Testis (tissue), 3 donors: ENCODE measurements around the gene BTBD6. TPM values are rescaled to one million over a fixed set of nuclear protein-coding genes. Genes with fewer than 3 reads are reported as not detected.

Experiments used
- DNase-seq: peaks from one replicate; pipeline ENCODE4 v3.0.0-alpha.2; 2019
- H3K27ac ChIP-seq, 2 donors: fragments of 200-600 bp; sonication (generic); one replicate each; pipeline ENCODE4 v1.5.1; 2019
- H3K27me3 ChIP-seq: fragments of 200-600 bp; sonication (generic); one replicate; pipeline ENCODE4 v1.5.1; 2019
- H3K36me3 ChIP-seq: fragments of 200-600 bp; sonication (generic); one replicate; pipeline ENCODE4 v1.5.1; 2017; ENCODE audit warnings: low read depth; ENCODE audit errors: missing control alignments
- H3K4me1 ChIP-seq: fragments of 200-600 bp; sonication (generic); one replicate; pipeline ENCODE4 v1.5.1; 2019
- H3K4me3 ChIP-seq, 2 donors: fragments of 200-600 bp; sonication (generic); one replicate each; pipeline ENCODE4 v1.5.1; 2017 to 2019
- H3K9me3 ChIP-seq: fragments of 200-600 bp; sonication (generic); one replicate; pipeline ENCODE4 v1.5.1; 2017
- POLR2A ChIP-seq: fragments of 450-650 bp; IDR thresholded peaks from one replicate; pipeline ENCODE4 v1.6.1; 2017; ENCODE audit warnings: antibody characterized with exemption, mild to moderate bottlenecking, moderate library complexity
- WGBS, 2 donors: methylation state at CpG; one replicate each; pipeline ENCODE4 v1.1.5; 2018; 5-methylcytosine and 5-hydroxymethylcytosine counted together
- intact Hi-C: fragments of 100-400 bp; cut with DNase I; formaldehyde crosslinking; loops from one replicate; pipeline ENCODE4 v1.15.1; 2023; ENCODE audit warnings: low total_unique reads
- polyA plus RNA-seq: library from polyadenylated mRNA; stranded (reverse); fragments of 350-450 nt; fragmentation: Illumina TruSeq; extraction: RNeasy Lipid Tissue Mini Kit (QIAGEN cat#74804); gene quantifications from one replicate; pipeline ENCODE4 v1.2.3, GENCODE V29; 2014; ENCODE audit warnings: low read depth, low replicate concordance; ENCODE audit not compliant: insufficient read depth
- total RNA-seq, 2 donors: library from RNA; depleted of rRNA; stranded (reverse); fragments of >200 nt; gene quantifications; one replicate each; pipeline ENCODE4 v1.2.3, GENCODE V29; 2016
- TF ChIP-seq, protein P1 (sequence below), 3 experiments: fragments of 450-650 bp in 2 of 3; fragments of 200-600 bp in 1 of 3; sonication (generic) in 1 of 3; IDR thresholded peaks; one replicate each; pipeline ENCODE4 v1.5.1; 2016 to 2019; ENCODE audit warnings: antibody characterized with exemption in 3 of 3, mild to moderate bottlenecking in 2 of 3, moderate library complexity in 1 of 3

The BTBD6 gene
- total and polyA plus RNA-seq, 3 donors from 2014 or later = 84.1 to 120 (median 97.6) TPM

- intact Hi-C loops = no loop called here
- Histone ChIP-seq H3K27ac (no peak overlapping the region), H3K4me3 (no peak overlapping the region), H3K27me3 (no peaks in the 10 kb centered on the region), H3K9me3 (no peaks in the 10 kb centered on the region), H3K36me3 (no peaks in the 10 kb centered on the region), H3K4me1 (no peaks in the 10 kb centered on the region)
- no peak for DNase-seq
- TF ChIP-seq POLR2A = no peak
- TF ChIP-seq, protein P1, sequence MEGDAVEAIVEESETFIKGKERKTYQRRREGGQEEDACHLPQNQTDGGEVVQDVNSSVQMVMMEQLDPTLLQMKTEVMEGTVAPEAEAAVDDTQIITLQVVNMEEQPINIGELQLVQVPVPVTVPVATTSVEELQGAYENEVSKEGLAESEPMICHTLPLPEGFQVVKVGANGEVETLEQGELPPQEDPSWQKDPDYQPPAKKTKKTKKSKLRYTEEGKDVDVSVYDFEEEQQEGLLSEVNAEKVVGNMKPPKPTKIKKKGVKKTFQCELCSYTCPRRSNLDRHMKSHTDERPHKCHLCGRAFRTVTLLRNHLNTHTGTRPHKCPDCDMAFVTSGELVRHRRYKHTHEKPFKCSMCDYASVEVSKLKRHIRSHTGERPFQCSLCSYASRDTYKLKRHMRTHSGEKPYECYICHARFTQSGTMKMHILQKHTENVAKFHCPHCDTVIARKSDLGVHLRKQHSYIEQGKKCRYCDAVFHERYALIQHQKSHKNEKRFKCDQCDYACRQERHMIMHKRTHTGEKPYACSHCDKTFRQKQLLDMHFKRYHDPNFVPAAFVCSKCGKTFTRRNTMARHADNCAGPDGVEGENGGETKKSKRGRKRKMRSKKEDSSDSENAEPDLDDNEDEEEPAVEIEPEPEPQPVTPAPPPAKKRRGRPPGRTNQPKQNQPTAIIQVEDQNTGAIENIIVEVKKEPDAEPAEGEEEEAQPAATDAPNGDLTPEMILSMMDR (IDR thresholded peaks at IDR 0.05) = no peak
- WGBS, 2 donors = 94% methylated on average over 15 of the region's 15 CpGs
These were observed 24.4 kb upstream of the BTBD6 start for GRCh38 chr14:105223770-105224544.

GRCh38 chr14:105224845-105225570, 23.3 kb upstream of the BTBD6 start:
- H3K27me3 ChIP-seq = no peaks in the 10 kb centered on the region
- no peaks in the 10 kb centered on the region for H3K36me3 ChIP-seq
- H3K4me3 ChIP-seq = no peak overlapping the region
- H3K9me3 ChIP-seq = no peaks in the 10 kb centered on the region
- TF ChIP-seq, protein P1 (IDR thresholded peaks at IDR 0.05) = no peak
- no peak for TF ChIP-seq POLR2A
- DNase-seq = no peak
- 86 to 95% methylated on average over 11 of the region's 11 CpGs for WGBS, 2 donors
- intact Hi-C loops = no loop called here
- no peaks in the 10 kb centered on the region for H3K4me1 ChIP-seq
- H3K27ac ChIP-seq = no peak overlapping the region

- intact Hi-C loops = no loop called here
- 97% methylated on average over 7 to 10 of the region's 10 CpGs for WGBS, 2 donors
- no peak overlapping the region for H3K4me3 ChIP-seq
- DNase-seq = no peak
- H3K36me3 ChIP-seq = no peaks in the 10 kb centered on the region
- no peaks in the 10 kb centered on the region for H3K9me3 ChIP-seq
- TF ChIP-seq POLR2A = no peak
- TF ChIP-seq, protein P1 (IDR thresholded peaks at IDR 0.05) = no peak
- H3K27ac ChIP-seq = no peak overlapping the region
- H3K27me3 ChIP-seq = no peaks in the 10 kb centered on the region
- H3K4me1 ChIP-seq = no peaks in the 10 kb centered on the region
These were observed 22.1 kb upstream of the BTBD6 start for GRCh38 chr14:105226198-105226597.

- intact Hi-C loops = no loop called here
- Histone ChIP-seq H3K4me3 (no peak overlapping the region), H3K4me1 (no peaks in the 10 kb centered on the region), H3K27me3 (no peaks in the 10 kb centered on the region), H3K9me3 (no peaks in the 10 kb centered on the region), H3K36me3 (no peaks in the 10 kb centered on the region), H3K27ac (no peak overlapping the region)
- no peak for DNase-seq
- 93 to 98% methylated on average over 14 of the region's 14 CpGs for WGBS, 2 donors
- TF ChIP-seq, protein P1 (IDR thresholded peaks at IDR 0.05) = no peak
- no peak for TF ChIP-seq POLR2A
These were observed 21.0 kb upstream of the BTBD6 start for GRCh38 chr14:105227346-105227745.
